Stomach (tissue), 9 donors: ENCODE data around the gene ZNF627. TPM values are rescaled to one million over a fixed set of nuclear protein-coding genes. Genes with fewer than 3 reads are reported as not detected.
A peak's percentile ranks its signal among the peaks of the same experiment; 100 is the strongest.
"Not testable (repeated sequence)": the region's sequence is repeated elsewhere in the genome, so short reads cannot be mapped to it uniquely, and the experiment has no call there.

Source experiments
- DNase-seq, 2 donors: peaks; one replicate each; pipeline versions ENCODE4 v3.0.0 to v3.0.0-alpha.2; 2013 to 2019
- H3K27ac ChIP-seq, 5 donors: fragments of 200-600 bp in 4 of 5; sonication (generic) in 4 of 5; one replicate each; pipeline ENCODE4 v1.5.1; 2013 to 2019; ENCODE audit warnings: mild to moderate bottlenecking in 1 of 5, moderate library complexity in 1 of 5
- H3K27me3 ChIP-seq, 3 donors: fragments of 200-600 bp; sonication (generic); one replicate each; pipeline ENCODE4 v1.5.1; 2017 to 2019; ENCODE audit warnings: mixed run types in 1 of 3
- H3K36me3 ChIP-seq, 4 donors: fragments of 200-600 bp; sonication (generic); 1 replicate in 3 of 4; 2 replicates in 1 of 4; pipeline ENCODE4 v1.5.1; 2016 to 2019
- H3K4me1 ChIP-seq, 4 donors: fragments of 200-600 bp; sonication (generic); one replicate each; pipeline ENCODE4 v1.5.1; 2016 to 2019
- H3K4me3 ChIP-seq, 4 donors: fragments of 200-600 bp; sonication (generic) in 3 of 4; one replicate each; pipeline ENCODE4 v1.5.1; 2016 to 2019; ENCODE audit warnings: mild to moderate bottlenecking in 1 of 4
- H3K9me3 ChIP-seq, 4 donors: fragments of 200-600 bp; sonication (generic); one replicate each; pipeline ENCODE4 v1.5.1; 2016 to 2019
- EP300 ChIP-seq: sonication (generic); formaldehyde crosslinking; IDR thresholded peaks from one replicate; pipeline ENCODE4 v1.6.1; 2017; ENCODE audit warnings: antibody characterized with exemption
- POLR2A ChIP-seq, 4 donors: fragments of 450-650 bp; IDR thresholded peaks; one replicate each; pipeline ENCODE4 v1.6.1; 2016; ENCODE audit warnings: antibody characterized with exemption in 4 of 4, control low read depth in 2 of 4, mild to moderate bottlenecking in 1 of 4, moderate library complexity in 1 of 4
- POLR2AphosphoS5 ChIP-seq, 3 donors: sonication (generic); formaldehyde crosslinking; IDR thresholded peaks; one replicate each; pipeline ENCODE4 v1.6.1; 2016; ENCODE audit warnings: antibody characterized with exemption in 3 of 3
- WGBS, 5 donors: extraction: QIAGEN DNeasy Blood & Tissue Kit in 3 of 5; methylation state at CpG; one replicate each; pipeline versions ENCODE4 v1.1.5 to v1.1.7; 2013 to 2018; 5-methylcytosine and 5-hydroxymethylcytosine counted together
- intact Hi-C: fragments of 100-400 bp; cut with DNase I; formaldehyde crosslinking; loops from one replicate; pipeline ENCODE4 v1.15.1; 2023; ENCODE audit warnings: low total_unique reads
- polyA plus RNA-seq, 3 donors: library from polyadenylated mRNA; stranded (reverse); fragments of 200-250 nt; gene quantifications; one replicate each; pipeline ENCODE4 v1.2.3, GENCODE V29; 2013
- total RNA-seq, 5 donors: library from RNA; depleted of rRNA; stranded (reverse); fragments of >200 nt; gene quantifications; one replicate each; pipeline versions ENCODE4 v1.1.0 to v1.2.3, GENCODE V29; 2014 to 2016
- TF ChIP-seq, protein P1 (sequence below), 7 experiments: fragments of 450-650 bp in 4 of 7; fragments of 200-600 bp in 3 of 7; sonication (generic) in 3 of 7; IDR thresholded peaks; one replicate each; pipeline ENCODE4 v1.5.1; 2016 to 2019; ENCODE audit warnings: antibody characterized with exemption in 7 of 7, control low read depth in 2 of 7, mild to moderate bottlenecking in 1 of 7
- donor health status: healthy with polysubstance abuse.
- donor health status: Bipolar disorder and iron deficiency.
- donor health status: healthy.

Gene ZNF627
- total and polyA plus RNA-seq, 8 donors: 1.4 to 21.7 (median 6.4) TPM; not detected in 1

DNA sequence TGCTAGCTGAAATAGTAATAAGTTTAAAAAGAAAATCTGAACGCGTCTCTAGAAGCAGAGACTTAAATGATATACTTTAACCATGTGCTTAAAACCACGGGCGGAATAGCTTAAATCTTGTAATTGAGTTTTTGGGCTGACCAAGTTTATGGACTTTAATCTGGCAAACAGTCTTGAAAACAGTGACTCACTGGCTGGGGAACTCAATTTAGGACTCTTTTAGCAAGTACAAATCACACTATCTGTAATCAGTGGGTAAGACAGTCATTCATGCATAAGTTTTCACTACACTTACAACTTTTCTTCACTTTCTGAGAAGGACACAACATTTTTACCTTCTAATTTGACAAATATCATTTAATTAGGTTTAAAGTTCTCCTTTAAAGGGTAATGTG lies 26.8 kb downstream of the ZNF627 start:
- WGBS, 5 donors: 17 to 38% (median 22%) methylated on average over 4 of the region's 4 CpGs
- peak overlapping the region; percentile 18 to 49 (median 40) for H3K4me3 ChIP-seq
- intact Hi-C loops: no loop called here
- H3K27ac ChIP-seq: peak overlapping the region in 4 of 5 donors; percentile 16 to 66 (median 42)
- peaks cover 15 to 29% (median 23%) of the 10 kb centered on the region in 4 donors for H3K4me1 ChIP-seq
- DNase-seq: peak in 1 of 2 donors; percentile 36
- peaks cover 14 to 27% (median 26%) of the 10 kb centered on the region in 4 donors for H3K36me3 ChIP-seq
- TF ChIP-seq EP300: no peak
- no peak for TF ChIP-seq POLR2A (IDR thresholded peaks at IDR 0.05)
- TF ChIP-seq POLR2AphosphoS5 (IDR thresholded peaks at IDR 0.05): no peak
- TF ChIP-seq, protein P1, sequence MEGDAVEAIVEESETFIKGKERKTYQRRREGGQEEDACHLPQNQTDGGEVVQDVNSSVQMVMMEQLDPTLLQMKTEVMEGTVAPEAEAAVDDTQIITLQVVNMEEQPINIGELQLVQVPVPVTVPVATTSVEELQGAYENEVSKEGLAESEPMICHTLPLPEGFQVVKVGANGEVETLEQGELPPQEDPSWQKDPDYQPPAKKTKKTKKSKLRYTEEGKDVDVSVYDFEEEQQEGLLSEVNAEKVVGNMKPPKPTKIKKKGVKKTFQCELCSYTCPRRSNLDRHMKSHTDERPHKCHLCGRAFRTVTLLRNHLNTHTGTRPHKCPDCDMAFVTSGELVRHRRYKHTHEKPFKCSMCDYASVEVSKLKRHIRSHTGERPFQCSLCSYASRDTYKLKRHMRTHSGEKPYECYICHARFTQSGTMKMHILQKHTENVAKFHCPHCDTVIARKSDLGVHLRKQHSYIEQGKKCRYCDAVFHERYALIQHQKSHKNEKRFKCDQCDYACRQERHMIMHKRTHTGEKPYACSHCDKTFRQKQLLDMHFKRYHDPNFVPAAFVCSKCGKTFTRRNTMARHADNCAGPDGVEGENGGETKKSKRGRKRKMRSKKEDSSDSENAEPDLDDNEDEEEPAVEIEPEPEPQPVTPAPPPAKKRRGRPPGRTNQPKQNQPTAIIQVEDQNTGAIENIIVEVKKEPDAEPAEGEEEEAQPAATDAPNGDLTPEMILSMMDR (IDR thresholded peaks at IDR 0.05): no peak
- H3K27me3 ChIP-seq: no peaks in the 10 kb centered on the region
- no peaks in the 10 kb centered on the region for H3K9me3 ChIP-seq

DNA sequence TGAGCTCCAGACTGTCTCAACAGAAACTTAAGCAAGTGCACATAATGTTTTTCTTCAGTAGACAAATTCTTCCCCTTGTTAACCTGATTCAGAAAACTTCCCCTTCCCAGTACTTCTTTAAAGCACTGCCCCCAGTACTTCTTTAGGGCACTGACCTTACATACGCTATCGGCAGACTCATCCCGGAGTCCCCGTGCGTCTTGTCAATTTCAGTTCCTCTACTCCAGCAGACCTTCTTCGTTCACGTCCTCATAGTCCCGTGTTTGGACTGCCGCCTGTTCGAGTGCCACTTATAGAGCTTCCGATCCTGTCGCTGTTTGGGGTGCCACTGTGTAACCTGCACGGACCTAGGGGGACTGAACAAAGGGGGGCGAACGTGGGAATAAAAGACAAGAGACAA lies 29.0 kb downstream of the ZNF627 start:
- intact Hi-C loops: no loop called here
- H3K27ac ChIP-seq: no peak overlapping the region
- 63 to 84% (median 80%) methylated on average over 15 of the region's 15 CpGs for WGBS, 5 donors
- H3K9me3 ChIP-seq: no peaks in the 10 kb centered on the region
- no peak overlapping the region for H3K4me3 ChIP-seq
- DNase-seq: peak in 1 of 2 donors; percentile 20
- TF ChIP-seq POLR2AphosphoS5 (IDR thresholded peaks at IDR 0.05) (no peak), EP300 (no peak), POLR2A (IDR thresholded peaks at IDR 0.05) (no peak)
- TF ChIP-seq, protein P1 (IDR thresholded peaks at IDR 0.05): no peak
- H3K36me3 ChIP-seq: peaks cover 0 to 6% (median 4%) of the 10 kb centered on the region in 4 donors
- peaks cover 15 to 29% (median 23%) of the 10 kb centered on the region in 4 donors for H3K4me1 ChIP-seq
- no peaks in the 10 kb centered on the region for H3K27me3 ChIP-seq

DNA sequence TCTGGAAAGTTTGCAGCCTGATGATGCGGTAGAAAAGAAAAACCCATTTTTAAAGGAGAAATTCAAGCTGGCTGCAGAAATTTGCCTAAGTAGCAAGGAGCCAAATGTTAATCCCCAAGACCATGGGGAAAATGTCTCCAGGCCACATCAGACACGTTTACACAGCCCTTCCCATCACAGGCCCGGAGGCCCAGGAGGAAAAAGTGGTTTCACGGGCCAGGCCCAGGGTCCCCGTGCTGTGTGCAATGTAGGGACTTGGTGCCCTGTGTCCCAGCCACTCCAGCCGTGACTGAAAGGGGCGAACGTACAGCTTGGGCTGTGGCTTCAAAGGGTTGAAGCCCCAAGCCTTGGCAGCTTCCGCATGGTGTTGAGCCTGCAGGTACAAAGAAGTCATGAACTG lies 35.9 kb downstream of the ZNF627 start:
- TF ChIP-seq POLR2A (IDR thresholded peaks at IDR 0.05) (no peak), POLR2AphosphoS5 (IDR thresholded peaks at IDR 0.05) (no peak), EP300 (no peak)
- TF ChIP-seq, protein P1 (IDR thresholded peaks at IDR 0.05): no peak
- Histone ChIP-seq H3K9me3 (no peaks in the 10 kb centered on the region), H3K27me3 (no peaks in the 10 kb centered on the region), H3K4me1 (no peaks in the 10 kb centered on the region), H3K36me3 (no peaks in the 10 kb centered on the region), H3K27ac (no peak overlapping the region), H3K4me3 (no peak overlapping the region)
- DNase-seq: no peak
- intact Hi-C loops: no loop called here
- WGBS, 5 donors: 80 to 88% (median 82%) methylated on average over 8 to 9 of the region's 9 CpGs

DNA sequence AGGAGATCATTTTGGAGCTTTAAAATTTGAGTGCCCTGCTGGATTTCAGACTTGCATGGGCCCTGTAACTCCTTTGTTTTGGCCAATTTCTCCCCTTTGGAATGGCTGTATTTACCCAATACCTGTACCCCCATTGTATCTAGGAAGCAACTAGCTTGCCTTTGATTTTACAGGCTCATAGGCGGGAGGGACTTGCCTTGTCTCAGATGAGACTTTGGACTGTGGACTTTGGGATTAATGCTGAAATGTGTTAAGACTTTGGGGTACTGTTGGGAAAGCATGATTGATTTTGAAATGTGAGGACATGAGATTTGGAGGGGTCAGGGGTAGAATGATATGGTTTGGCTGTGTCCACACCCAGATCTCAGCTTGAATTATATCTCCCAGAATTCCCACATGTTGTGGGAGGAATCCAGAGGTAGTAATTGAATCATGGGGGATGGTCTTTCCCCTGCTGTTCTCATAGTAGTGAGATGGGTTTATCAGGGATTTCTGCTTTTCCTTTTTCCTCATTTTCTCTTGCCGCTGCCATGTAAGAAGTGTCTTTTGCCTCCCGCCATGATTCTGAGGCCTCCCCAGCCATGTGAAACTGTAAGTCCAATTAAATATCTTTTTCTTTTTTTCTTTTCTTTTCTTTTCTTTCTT lies 36.9 kb downstream of the ZNF627 start:
- H3K4me3 ChIP-seq, H3K9me3 ChIP-seq, intact Hi-C loops, H3K27ac ChIP-seq, H3K36me3 ChIP-seq, H3K27me3 ChIP-seq, H3K4me1 ChIP-seq: not testable (repeated sequence)
- peak in 1 of 2 donors; percentile 19 for DNase-seq
- WGBS, 5 donors: 49 to 89% (median 75%) methylated on average over 3 of the region's 3 CpGs

DNA sequence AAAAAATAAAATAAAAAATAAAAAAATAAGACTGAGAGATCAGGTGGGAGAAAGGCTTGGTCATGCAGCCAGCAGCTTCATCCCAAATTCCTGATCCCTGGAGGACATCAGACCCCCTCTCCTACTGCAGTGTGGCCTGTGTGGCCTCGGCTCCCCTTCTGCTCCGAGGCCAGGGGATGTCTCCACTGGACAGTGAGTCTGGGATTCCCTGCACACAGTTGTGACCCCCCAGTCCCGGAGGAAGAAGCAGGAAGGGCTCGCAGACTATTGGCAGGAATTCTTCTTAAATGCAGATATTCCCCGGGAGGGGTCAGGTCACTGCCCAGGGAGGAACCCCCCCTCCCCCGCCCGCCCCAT lies 41.9 kb downstream of the ZNF627 start:
- no peak for DNase-seq
- Histone ChIP-seq H3K27ac (peak overlapping the region in 1 of 5 donors; percentile 79), H3K4me3 (peak overlapping the region; percentile 62 to 87 (median 65)), H3K27me3 (no peaks in the 10 kb centered on the region), H3K36me3 (no peaks in the 10 kb centered on the region), H3K9me3 (no peaks in the 10 kb centered on the region), H3K4me1 (peaks cover 0 to 19% (median 13%) of the 10 kb centered on the region in 4 donors)
- TF ChIP-seq, protein P1 (IDR thresholded peaks at IDR 0.05): no peak
- WGBS, 5 donors: 0 to 4% (median 2%) methylated on average over 4 to 7 of the region's 7 CpGs
- intact Hi-C loops: no loop called here
